Thyroid gland (tissue), 4 donors: ENCODE measurements around the gene ZNF586. TPM values are rescaled to one million over a fixed set of nuclear protein-coding genes. Genes with fewer than 3 reads are reported as not detected.
"Not testable (repeated sequence)": the region's sequence is repeated elsewhere in the genome, so short reads cannot be mapped to it uniquely, and the experiment has no call there.

ENCODE experiments used
- DNase-seq, 2 donors: peaks; one replicate each; pipeline ENCODE4 v3.0.0-alpha.2; 2019
- H3K27ac ChIP-seq, 3 donors: fragments of 200-600 bp; sonication (generic); 1 replicate in 2 of 3; 2 replicates in 1 of 3; pipeline ENCODE4 v1.5.1; 2016 to 2019; ENCODE audit warnings: mild to moderate bottlenecking in 1 of 3, moderate library complexity in 1 of 3
- H3K27me3 ChIP-seq: fragments of 200-600 bp; sonication (generic); one replicate; pipeline ENCODE4 v1.5.1; 2019
- H3K36me3 ChIP-seq, 2 donors: fragments of 200-600 bp; sonication (generic); one replicate each; pipeline ENCODE4 v1.5.1; 2016 to 2019
- H3K4me1 ChIP-seq, 2 donors: fragments of 200-600 bp; sonication (generic); one replicate each; pipeline ENCODE4 v1.5.1; 2017 to 2019
- H3K4me3 ChIP-seq, 3 donors: fragments of 200-600 bp; sonication (generic); replicated peaks in 1 of 3; 1 replicate in 2 of 3; 2 replicates in 1 of 3; pipeline ENCODE4 v1.5.1; 2016; ENCODE audit warnings: mild to moderate bottlenecking in 1 of 3
- H3K9me3 ChIP-seq: fragments of 200-600 bp; sonication (generic); one replicate; pipeline ENCODE4 v1.5.1; 2017
- POLR2A ChIP-seq, 2 donors: fragments of 450-650 bp; IDR thresholded peaks; one replicate each; pipeline ENCODE4 v1.6.1; 2017; ENCODE audit warnings: antibody characterized with exemption in 2 of 2, mild to moderate bottlenecking in 2 of 2, moderate library complexity in 1 of 2
- WGBS, 2 donors: methylation state at CpG; one replicate each; pipeline ENCODE4 v1.1.5; 2017; 5-methylcytosine and 5-hydroxymethylcytosine counted together
- intact Hi-C: fragments of 100-400 bp; cut with DNase I; formaldehyde crosslinking; loops from one replicate; pipeline ENCODE4 v1.15.1; 2023
- total RNA-seq, 4 donors: library from RNA; depleted of rRNA; stranded (reverse); fragments of >200 nt; gene quantifications; one replicate each; pipeline ENCODE4 v1.2.3, GENCODE V29; 2016
- TF ChIP-seq, protein P1 (sequence below), 6 experiments: fragments of 200-600 bp in 3 of 6; fragments of 450-650 bp in 3 of 6; sonication (generic) in 3 of 6; IDR thresholded peaks; one replicate each; pipeline ENCODE4 v1.5.1; 2016 to 2019; ENCODE audit warnings: antibody characterized with exemption in 6 of 6, mild to moderate bottlenecking in 2 of 6, inconsistent platforms in 1 of 6, moderate library complexity in 1 of 6

ZNF586 gene
- total RNA-seq, 4 donors from 2014 or later, result 23.8 to 30.5 (median 27.5) TPM

DNA sequence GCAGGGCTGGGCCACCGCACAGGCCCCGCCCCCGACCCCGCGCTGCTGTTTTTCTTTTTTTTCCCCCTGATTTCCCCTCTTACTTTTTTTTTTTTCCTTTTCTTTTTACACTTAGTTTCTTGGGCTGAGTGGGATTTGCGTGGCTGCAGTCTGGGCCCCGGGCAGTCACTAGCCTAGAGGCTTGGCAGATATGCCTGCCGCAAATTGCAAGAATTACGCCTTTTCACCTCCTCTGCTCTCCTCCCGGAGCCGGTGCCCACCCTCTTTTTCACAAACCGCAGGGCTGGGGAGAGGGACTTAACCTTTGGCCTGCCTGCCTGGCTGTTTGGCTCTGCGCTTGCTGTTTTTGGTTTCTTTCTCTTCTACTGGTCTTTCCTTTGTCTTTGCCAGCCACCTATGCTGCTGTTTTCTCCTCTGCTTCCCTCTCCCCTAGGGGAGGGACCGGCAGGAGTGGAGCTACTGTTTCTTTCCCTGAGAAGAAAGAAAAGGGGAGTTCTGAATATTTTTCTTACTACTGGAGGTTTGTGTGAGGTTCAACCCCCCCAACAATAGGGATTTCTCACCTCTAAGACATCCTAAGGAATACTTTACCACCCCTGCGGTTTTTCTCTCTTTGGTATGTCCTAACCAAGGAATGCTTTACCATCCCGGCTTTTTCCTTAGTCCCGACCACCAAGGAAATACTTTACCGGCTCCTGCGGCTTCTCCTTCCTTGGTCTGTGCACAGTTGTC lies 34.3 kb downstream of the ZNF586 start:
- TF ChIP-seq POLR2A (IDR thresholded peaks at IDR 0.05), result no peak
- TF ChIP-seq, protein P1, sequence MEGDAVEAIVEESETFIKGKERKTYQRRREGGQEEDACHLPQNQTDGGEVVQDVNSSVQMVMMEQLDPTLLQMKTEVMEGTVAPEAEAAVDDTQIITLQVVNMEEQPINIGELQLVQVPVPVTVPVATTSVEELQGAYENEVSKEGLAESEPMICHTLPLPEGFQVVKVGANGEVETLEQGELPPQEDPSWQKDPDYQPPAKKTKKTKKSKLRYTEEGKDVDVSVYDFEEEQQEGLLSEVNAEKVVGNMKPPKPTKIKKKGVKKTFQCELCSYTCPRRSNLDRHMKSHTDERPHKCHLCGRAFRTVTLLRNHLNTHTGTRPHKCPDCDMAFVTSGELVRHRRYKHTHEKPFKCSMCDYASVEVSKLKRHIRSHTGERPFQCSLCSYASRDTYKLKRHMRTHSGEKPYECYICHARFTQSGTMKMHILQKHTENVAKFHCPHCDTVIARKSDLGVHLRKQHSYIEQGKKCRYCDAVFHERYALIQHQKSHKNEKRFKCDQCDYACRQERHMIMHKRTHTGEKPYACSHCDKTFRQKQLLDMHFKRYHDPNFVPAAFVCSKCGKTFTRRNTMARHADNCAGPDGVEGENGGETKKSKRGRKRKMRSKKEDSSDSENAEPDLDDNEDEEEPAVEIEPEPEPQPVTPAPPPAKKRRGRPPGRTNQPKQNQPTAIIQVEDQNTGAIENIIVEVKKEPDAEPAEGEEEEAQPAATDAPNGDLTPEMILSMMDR (IDR thresholded peaks at IDR 0.05), result no peak
- H3K36me3 ChIP-seq, result peaks cover 3 to 6% of the 10 kb centered on the region in 2 donors
- peak overlapping the region in 2 of 3 donors; percentile 11 to 39 for H3K4me3 ChIP-seq
- no peaks in the 10 kb centered on the region for H3K9me3 ChIP-seq
- peak; percentile 6 to 35 for DNase-seq
- 8 to 14% methylated on average over 19 of the region's 19 CpGs for WGBS, 2 donors
- H3K27me3 ChIP-seq, result no peaks in the 10 kb centered on the region
- peaks cover 7 to 8% of the 10 kb centered on the region in 2 donors for H3K4me1 ChIP-seq
- peak overlapping the region in 2 of 3 donors; percentile 32 to 68 for H3K27ac ChIP-seq
- intact Hi-C loops, result no loop called here

DNA sequence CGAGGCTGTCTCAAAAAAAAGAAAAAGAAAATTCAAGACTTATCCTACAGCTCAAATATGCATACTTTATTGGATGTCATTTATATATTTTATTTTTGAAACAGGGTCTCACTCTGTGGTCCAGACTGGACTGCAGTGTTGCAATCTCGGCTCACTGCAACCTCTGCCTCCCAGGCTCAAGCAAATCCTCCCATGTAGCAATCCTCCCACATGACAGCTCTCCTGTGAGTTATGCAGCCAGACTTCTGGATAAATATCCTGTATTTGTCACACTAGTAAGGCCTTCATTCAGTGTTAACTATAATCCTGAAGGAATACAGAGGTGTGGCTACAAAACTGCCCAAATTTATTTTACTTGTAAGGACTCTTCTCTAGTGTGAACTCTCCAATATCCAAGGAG lies 38.1 kb downstream of the ZNF586 start:
- intact Hi-C loops, result no loop called here
- Histone ChIP-seq H3K36me3 (peaks cover 3 to 6% of the 10 kb centered on the region in 2 donors), H3K27me3 (no peaks in the 10 kb centered on the region), H3K9me3 (no peaks in the 10 kb centered on the region), H3K4me1 (peaks cover 9% of the 10 kb centered on the region in 2 donors), H3K27ac (no peak overlapping the region), H3K4me3 (no peak overlapping the region)
- no peak for DNase-seq
- TF ChIP-seq POLR2A (IDR thresholded peaks at IDR 0.05), result no peak
- TF ChIP-seq, protein P1 (IDR thresholded peaks at IDR 0.05), result no peak
- 95 to 98% methylated on average over 2 of the region's 2 CpGs for WGBS, 2 donors

DNA sequence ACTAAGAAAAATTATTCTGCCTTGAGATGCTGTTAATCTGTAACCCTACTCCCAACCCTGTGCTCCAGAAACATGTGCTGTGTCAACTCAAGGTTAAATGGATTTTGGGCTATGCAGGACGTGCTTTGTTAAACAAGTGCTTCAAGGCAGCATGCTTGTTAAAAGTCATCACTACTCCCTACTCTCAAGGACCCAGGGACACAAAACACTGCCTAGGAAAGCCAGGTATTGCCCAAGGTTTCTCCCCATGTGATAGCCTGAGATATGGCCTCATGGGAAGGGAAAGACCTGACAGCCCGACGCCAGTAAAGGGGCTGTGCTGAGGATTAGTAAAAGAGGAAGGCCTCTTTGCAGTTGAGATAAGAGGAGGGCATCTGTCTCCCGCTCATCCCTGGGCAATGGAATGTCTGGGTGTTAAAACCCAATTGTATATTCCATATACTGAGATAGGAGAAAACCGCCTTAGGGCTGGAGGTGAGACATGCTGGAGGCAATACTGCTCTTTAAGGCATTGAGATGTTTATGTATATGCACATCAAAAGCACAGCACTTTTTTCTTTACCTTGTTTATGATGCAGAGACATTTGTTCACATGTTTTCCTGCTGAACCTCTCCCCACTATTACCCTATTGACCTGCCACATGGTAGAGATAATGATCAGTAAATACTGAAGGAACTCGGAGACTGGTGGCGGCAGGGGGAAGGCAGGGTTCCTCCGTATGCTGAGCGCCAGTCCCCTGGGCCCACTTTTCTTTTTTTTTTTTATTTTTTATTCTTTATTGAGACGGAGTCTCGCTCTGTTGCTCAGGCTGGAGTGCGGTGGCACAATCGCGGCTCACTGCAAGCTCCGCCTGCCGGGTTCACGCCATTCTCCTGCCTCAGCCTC lies 41.2 kb downstream of the ZNF586 start:
- DNase-seq, result not testable (repeated sequence)

DNA sequence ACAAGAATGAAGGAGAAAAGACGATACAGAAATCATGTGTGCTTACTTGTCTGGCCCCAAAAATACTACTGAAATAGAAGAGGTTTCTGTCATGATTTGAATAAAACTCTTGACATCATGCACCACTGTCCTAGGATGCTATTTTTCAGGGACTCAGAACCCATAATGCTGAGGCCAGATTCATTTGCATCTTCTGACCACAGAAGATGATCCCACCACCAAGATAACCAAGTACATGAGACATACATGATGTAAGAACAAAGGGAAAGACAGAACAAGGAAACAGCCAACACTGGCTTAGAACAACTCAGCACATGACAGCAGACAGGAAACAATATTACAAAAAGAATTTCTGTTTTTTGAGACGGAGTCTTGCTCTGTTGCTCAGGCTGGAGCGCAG lies 42.8 kb downstream of the ZNF586 start:
- intact Hi-C loops, result loop anchor here (10.0 kb wide), 1 partner anchor 47 kb away; the partner anchor contains the start of gene ZNF586

More for the DNA sequence above, 41.2 kb downstream of the ZNF586 start:
- H3K36me3 ChIP-seq, H3K27me3 ChIP-seq, H3K4me3 ChIP-seq, H3K27ac ChIP-seq, H3K9me3 ChIP-seq: not testable (repeated sequence)
- peaks cover 13 to 15% of the 10 kb centered on the region in 2 donors for H3K4me1 ChIP-seq
- intact Hi-C loops, result loop anchor here (10.0 kb wide), 1 partner anchor 46 kb away; the partner anchor contains the start of gene ZNF586
- WGBS, 2 donors, result 81 to 85% methylated on average over 17 of the region's 17 CpGs

DNA sequence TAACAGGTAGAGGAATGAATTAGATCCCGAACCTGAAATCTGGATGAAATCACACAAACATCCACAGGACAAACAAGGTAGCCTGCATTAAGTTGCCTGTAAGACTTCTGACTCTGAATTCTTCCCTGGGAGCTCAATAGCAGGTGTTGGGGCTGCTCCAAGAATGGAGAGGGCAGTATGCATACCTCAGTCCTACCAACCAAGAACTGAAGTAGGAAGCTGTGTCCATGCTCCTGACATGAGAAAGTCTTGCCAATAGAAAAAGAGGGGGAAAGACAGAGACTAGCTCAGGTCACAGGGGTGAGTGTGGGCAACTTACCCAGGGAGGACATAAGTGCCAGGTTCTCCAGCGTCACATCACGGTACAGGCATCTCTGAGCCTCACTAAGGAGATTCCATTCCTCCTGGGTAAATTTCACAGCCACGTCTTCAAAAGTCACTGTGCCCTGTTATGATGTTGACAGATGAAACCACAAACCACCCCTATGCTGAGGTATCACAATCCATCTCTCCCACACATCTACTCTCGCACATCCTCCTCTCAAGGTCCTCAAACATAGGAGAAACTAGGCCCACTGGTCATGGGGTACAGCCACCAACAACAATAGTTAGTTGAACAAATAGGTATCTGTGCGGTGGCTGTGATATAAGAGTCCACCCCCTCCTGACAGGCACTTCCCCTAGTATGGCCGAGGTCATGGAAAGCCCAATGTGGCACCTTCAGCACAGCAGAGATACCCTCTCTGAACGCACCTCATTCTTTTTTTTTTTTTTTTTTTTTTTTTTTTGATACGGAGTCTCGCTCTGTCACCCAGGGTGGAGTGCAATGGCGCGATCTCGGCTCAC lies 43.7 kb downstream of the ZNF586 start:
- H3K36me3 ChIP-seq, H3K27me3 ChIP-seq, H3K9me3 ChIP-seq, H3K27ac ChIP-seq: not testable (repeated sequence)
- intact Hi-C loops, result loop anchor here (10.0 kb wide), 1 partner anchor 48 kb away; the partner anchor contains the start of gene ZNF586
- H3K4me1 ChIP-seq, result peaks cover 13 to 17% of the 10 kb centered on the region in 2 donors
- DNase-seq, result peak; percentile 72 to 79
- H3K4me3 ChIP-seq, result peak overlapping the region in 1 of 3 donors; percentile 52
- WGBS, 2 donors, result 80 to 83% methylated on average over 13 of the region's 13 CpGs

More for the DNA sequence above, 42.8 kb downstream of the ZNF586 start:
- H3K4me1 ChIP-seq, result peaks cover 13 to 15% of the 10 kb centered on the region in 2 donors
- H3K27me3 ChIP-seq, result no peaks in the 10 kb centered on the region
- no peak for TF ChIP-seq POLR2A (IDR thresholded peaks at IDR 0.05)
- TF ChIP-seq, protein P1 (IDR thresholded peaks at IDR 0.05), result no peak
- H3K36me3 ChIP-seq, result peaks cover 3 to 6% of the 10 kb centered on the region in 2 donors
- H3K27ac ChIP-seq, result no peak overlapping the region
- no peak overlapping the region for H3K4me3 ChIP-seq
- no peaks in the 10 kb centered on the region for H3K9me3 ChIP-seq
- 89 to 91% methylated on average over 3 of the region's 3 CpGs for WGBS, 2 donors
- no peak for DNase-seq
